DOHH2 (cell line): Measurements from ENCODE around the gene NAV2.
"Not testable (repeated sequence)": the region's sequence is repeated elsewhere in the genome, so short reads cannot be mapped to it uniquely, and the experiment has no call there.

Experiments used
- H3F3A ChIP-seq: fragments of 200-600 bp; sonication (generic), shearing (Covaris generic); 2 replicates; pipeline ENCODE4 v1.6.0; 2016; ENCODE audit warnings: antibody characterized with exemption, mild to moderate bottlenecking; ENCODE audit not compliant: control insufficient read depth, insufficient read depth
- H3K27ac ChIP-seq: fragments of 200-600 bp; sonication (generic); 2 replicates; pipeline ENCODE4 v1.5.1; 2014; ENCODE audit warnings: low read depth, mild to moderate bottlenecking, low read length, moderate library complexity
- H3K27me3 ChIP-seq: fragments of 200-600 bp; sonication (generic); 2 replicates; pipeline ENCODE4 v1.6.1; 2014; ENCODE audit warnings: mild to moderate bottlenecking, low read length, mixed read lengths; ENCODE audit not compliant: control insufficient read depth
- H3K36me3 ChIP-seq: fragments of 200-600 bp; sonication (generic); 2 replicates; pipeline ENCODE4 v1.6.1; 2014; ENCODE audit warnings: mild to moderate bottlenecking, low read length, moderate library complexity, mixed read lengths; ENCODE audit not compliant: control insufficient read depth
- H3K4me1 ChIP-seq: fragments of 200-600 bp; sonication (generic); 2 replicates; pipeline ENCODE4 v1.6.1; 2014; ENCODE audit warnings: mild to moderate bottlenecking, low read length, mixed read lengths; ENCODE audit not compliant: control insufficient read depth
- H3K4me2 ChIP-seq: fragments of 200-600 bp; sonication (generic); 2 replicates; pipeline ENCODE4 v1.6.0; 2014; ENCODE audit warnings: mild to moderate bottlenecking, low read length, moderate library complexity
- H3K4me3 ChIP-seq: fragments of 200-600 bp; sonication (generic); 2 replicates; pipeline ENCODE4 v1.5.1; 2014; ENCODE audit warnings: mild to moderate bottlenecking, low read length, mixed read lengths
- H3K79me2 ChIP-seq: fragments of 200-600 bp; sonication (generic); 2 replicates; pipeline ENCODE4 v1.6.1; 2014; ENCODE audit warnings: mild to moderate bottlenecking, low read length, mixed read lengths; ENCODE audit not compliant: control insufficient read depth
- H3K9me2 ChIP-seq: fragments of 200-600 bp; sonication (generic); replicated peaks from 2 replicates; pipeline ENCODE4 v1.6.1; 2014; ENCODE audit warnings: mild to moderate bottlenecking, low read length, mixed read lengths; ENCODE audit not compliant: control insufficient read depth
- H3K9me3 ChIP-seq: fragments of 200-600 bp; sonication (generic); 2 replicates; pipeline ENCODE4 v1.6.1; 2014; ENCODE audit warnings: antibody characterized with exemption, low read length, mixed read lengths; ENCODE audit not compliant: control insufficient read depth, insufficient read depth
- H4K20me1 ChIP-seq: fragments of 200-600 bp; sonication (generic); 2 replicates; pipeline ENCODE4 v1.6.0; 2014; ENCODE audit warnings: low read depth, mild to moderate bottlenecking, antibody characterized with exemption, low read length, moderate library complexity; ENCODE audit not compliant: control insufficient read depth, insufficient read depth
- CTCF ChIP-seq: fragments of 200-600 bp; sonication (generic); IDR thresholded peaks from one replicate; pipeline ENCODE4 v1.5.1; 2014; ENCODE audit warnings: antibody characterized with exemption, mild to moderate bottlenecking, low read depth, low read length; ENCODE audit not compliant: poor library complexity, severe bottlenecking
- EZH2phosphoT487 ChIP-seq: fragments of 200-600 bp; sonication (generic); IDR thresholded peaks from 2 replicates; pipeline ENCODE4 v1.6.1; 2017; ENCODE audit warnings: borderline replicate concordance, mild to moderate bottlenecking, antibody characterized with exemption, low read length, moderate library complexity, mixed read lengths

NAV2 gene

DNA sequence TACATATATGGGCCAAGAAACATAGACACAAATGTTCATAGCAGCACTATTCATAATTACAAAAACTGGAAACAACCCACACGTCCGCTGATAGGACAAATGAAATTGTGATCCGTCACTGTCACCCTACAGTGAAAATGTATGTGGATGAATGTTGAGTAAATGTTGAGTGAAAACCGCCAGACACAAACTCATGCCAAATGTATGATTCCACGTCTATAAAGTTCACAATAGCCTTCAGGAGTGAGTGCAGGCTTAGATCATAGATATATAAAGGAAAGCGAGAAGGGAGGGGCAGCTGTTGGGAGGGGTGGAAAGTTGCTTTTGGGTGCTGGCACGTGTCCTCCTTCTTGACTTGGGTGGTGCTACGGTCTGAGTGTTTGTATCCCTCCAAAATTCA is 414.1 kb downstream of the NAV2 start:
- TF ChIP-seq EZH2phosphoT487 (no peak), CTCF (no peak)
- Histone ChIP-seq H3K27me3 (no peaks in the 10 kb centered on the region; the same call in 1 of the 2 replicates), H3K79me2 (no peaks in the 10 kb centered on the region), H3K9me3 (no peaks in the 10 kb centered on the region), H3F3A (no peaks in the 10 kb centered on the region), H3K4me2 (no peak overlapping the region), H3K4me1 (no peaks in the 10 kb centered on the region), H3K36me3 (no peaks in the 10 kb centered on the region), H3K27ac (no peak overlapping the region), H3K4me3 (no peak overlapping the region), H3K9me2 (no peaks in the 10 kb centered on the region), H4K20me1 (no peaks in the 10 kb centered on the region)

DNA sequence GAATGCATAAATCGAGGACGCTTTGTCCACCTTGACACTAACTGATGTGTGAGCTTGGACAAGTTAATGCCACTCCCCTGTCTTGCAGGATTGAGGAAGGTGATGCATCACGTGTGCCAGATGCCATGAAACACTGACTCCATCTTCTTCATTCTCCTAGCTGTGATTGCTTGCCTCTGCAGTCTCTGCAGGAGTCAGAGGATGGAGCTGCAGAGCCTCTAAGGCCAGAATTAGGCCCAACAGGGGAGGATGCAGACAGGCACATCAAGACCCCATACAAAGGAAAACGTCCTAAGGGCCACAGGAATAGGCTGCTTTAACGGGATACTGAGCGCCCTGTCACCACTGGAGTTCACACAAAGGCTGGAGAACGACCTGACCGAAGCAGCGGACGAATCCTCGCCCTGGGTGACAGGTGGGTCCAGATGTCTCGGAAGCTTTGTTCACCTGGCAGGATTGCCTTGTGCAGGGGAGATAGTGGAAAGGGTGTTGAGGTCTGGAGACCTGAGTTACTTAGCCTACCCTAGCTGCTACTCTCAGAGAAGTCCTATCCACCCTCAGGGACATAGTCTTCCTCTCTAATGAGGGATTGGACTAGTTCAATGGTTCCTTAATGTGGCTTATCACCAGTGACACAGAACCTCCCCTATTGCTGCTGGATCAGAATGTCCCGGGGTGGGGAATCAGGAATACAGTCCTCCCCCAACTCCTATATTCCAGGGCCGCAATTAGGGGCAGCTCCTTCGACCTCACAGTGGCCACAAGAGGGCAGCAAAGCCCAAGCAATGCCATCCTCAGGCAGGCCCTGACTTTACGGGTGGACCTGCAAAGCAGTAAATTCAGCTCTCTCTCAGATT is 415.3 kb downstream of the NAV2 start:
- H3K4me3 ChIP-seq = no peak overlapping the region
- peaks cover 4% of the 10 kb centered on the region for H3K27me3 ChIP-seq
- H3K9me3 ChIP-seq = no peaks in the 10 kb centered on the region
- TF ChIP-seq CTCF = peak; percentile 87
- TF ChIP-seq EZH2phosphoT487 = no peak
- no peaks in the 10 kb centered on the region for H3K9me2 ChIP-seq
- H3K4me1 ChIP-seq = no peaks in the 10 kb centered on the region
- H3F3A ChIP-seq = no peaks in the 10 kb centered on the region
- H3K4me2 ChIP-seq = no peak overlapping the region
- no peak overlapping the region for H3K27ac ChIP-seq
- no peaks in the 10 kb centered on the region for H3K36me3 ChIP-seq
- no peaks in the 10 kb centered on the region for H3K79me2 ChIP-seq
- H4K20me1 ChIP-seq = no peaks in the 10 kb centered on the region

DNA sequence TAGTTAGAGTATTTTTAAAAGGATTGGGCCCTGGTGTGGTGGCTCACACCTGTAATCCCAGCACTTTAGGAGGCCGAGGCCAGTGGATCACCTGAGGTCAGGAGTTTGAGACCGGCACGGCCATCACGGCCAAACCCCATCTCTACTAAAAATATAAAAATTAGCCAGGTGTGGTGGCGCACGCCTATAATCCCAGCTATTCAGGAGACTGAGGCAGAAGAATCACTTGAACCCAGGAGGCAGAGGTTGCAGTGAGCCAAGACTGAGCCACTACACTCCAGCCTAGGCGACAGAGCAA is 415.8 kb downstream of the NAV2 start:
- not testable (repeated sequence) for H3K9me2 ChIP-seq, H4K20me1 ChIP-seq, H3K4me2 ChIP-seq, H3K27me3 ChIP-seq, H3K27ac ChIP-seq, H3F3A ChIP-seq, H3K36me3 ChIP-seq, H3K4me1 ChIP-seq, H3K9me3 ChIP-seq, H3K79me2 ChIP-seq, H3K4me3 ChIP-seq

GRCh38 chr11:20129665-20130064 is 417.0 kb downstream of the NAV2 start:
- Histone ChIP-seq H3K79me2 (no peaks in the 10 kb centered on the region), H3K4me3 (no peak overlapping the region), H3K36me3 (no peaks in the 10 kb centered on the region), H4K20me1 (no peaks in the 10 kb centered on the region), H3K9me2 (no peaks in the 10 kb centered on the region), H3K27ac (no peak overlapping the region), H3K4me2 (no peak overlapping the region), H3K4me1 (no peaks in the 10 kb centered on the region), H3K9me3 (no peaks in the 10 kb centered on the region), H3K27me3 (peaks cover 4% of the 10 kb centered on the region), H3F3A (no peaks in the 10 kb centered on the region)
- TF ChIP-seq EZH2phosphoT487 (no peak), CTCF (no peak)
